ENCODE measurements around the gene PIP5K1B.

DNA sequence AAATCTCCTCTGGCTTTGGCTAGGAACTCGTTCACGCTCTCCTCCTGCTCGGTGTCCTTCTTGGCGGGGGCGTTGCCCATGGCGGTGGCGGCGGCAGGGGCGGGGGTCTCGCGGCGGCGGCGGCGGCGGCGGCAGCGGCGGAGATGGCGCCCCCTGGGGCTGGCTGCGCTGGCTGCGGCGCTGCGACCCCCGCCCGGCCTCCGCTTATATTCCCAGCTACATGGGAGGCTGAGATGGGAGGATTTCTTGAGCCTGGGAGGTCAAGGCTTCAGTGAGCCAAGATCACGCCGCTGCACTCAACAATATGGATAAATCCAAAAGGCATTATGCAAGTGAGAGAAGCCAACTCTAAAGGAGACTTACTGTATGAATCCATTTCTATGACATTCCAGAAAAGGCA, 309.0 kb downstream of the PIP5K1B start, which contains the start of gene PRKACG:
- TF ChIP-seq EZH2phosphoT487 (IDR thresholded peaks at IDR 0.05; ENCODE audit: borderline replicate concordance, low read length), result no peak
- TF ChIP-seq, protein P1, sequence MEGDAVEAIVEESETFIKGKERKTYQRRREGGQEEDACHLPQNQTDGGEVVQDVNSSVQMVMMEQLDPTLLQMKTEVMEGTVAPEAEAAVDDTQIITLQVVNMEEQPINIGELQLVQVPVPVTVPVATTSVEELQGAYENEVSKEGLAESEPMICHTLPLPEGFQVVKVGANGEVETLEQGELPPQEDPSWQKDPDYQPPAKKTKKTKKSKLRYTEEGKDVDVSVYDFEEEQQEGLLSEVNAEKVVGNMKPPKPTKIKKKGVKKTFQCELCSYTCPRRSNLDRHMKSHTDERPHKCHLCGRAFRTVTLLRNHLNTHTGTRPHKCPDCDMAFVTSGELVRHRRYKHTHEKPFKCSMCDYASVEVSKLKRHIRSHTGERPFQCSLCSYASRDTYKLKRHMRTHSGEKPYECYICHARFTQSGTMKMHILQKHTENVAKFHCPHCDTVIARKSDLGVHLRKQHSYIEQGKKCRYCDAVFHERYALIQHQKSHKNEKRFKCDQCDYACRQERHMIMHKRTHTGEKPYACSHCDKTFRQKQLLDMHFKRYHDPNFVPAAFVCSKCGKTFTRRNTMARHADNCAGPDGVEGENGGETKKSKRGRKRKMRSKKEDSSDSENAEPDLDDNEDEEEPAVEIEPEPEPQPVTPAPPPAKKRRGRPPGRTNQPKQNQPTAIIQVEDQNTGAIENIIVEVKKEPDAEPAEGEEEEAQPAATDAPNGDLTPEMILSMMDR (IDR thresholded peaks at IDR 0.05; ENCODE audit: low read depth, low read length, poor library complexity, severe bottlenecking), result no peak
